Measurements from ENCODE around the gene HSPG2. TPM values are rescaled to one million over a fixed set of nuclear protein-coding genes. Genes with fewer than 3 reads are reported as not detected.
"Not testable (repeated sequence)": the region's sequence is repeated elsewhere in the genome, so short reads cannot be mapped to it uniquely, and the experiment has no call there.

Gene HSPG2
- total and polyA plus RNA-seq, 2 donors (not counting 1 experiment from before 2014, with no cell fraction given), result 2.0 to 4.5 TPM

GRCh38 chr1:21828075-21828474 lies 109.0 kb downstream of the HSPG2 start:
- H3K4me3 ChIP-seq (ENCODE audit: control extremely low read depth in 1 of 5, extremely low read depth in 1 of 5, insufficient read depth in 1 of 5, low read depth in 2 of 5, low read length in 4 of 5), result no peak overlapping the region
- ChIA-PET POLR2A (no interaction called here), CTCF (no interaction called here)
- ATAC-seq (ENCODE audit: low read depth) (no peak), DNase-seq (no peak)
- H3K9me3 ChIP-seq (ENCODE audit: control extremely low read depth in 1 of 3, control insufficient read depth in 2 of 3, insufficient read depth in 1 of 3, low read length in 2 of 3), result peaks cover 0 to 8% (median 0%) of the 10 kb centered on the region in 3 donors
- H4K20me1 ChIP-seq (ENCODE audit: control insufficient read depth, insufficient read depth, low read length, poor library complexity, severe bottlenecking), result no peaks in the 10 kb centered on the region
- H3K4me1 Mint-ChIP-seq, result peaks cover 3% of the 10 kb centered on the region
- intact Hi-C loops (cut with micrococcal nuclease), result no loop called here
- H3K4me2 ChIP-seq (replicated peaks; ENCODE audit: low read depth, low read length, poor library complexity, severe bottlenecking), result no peak overlapping the region
- no peaks in the 10 kb centered on the region for H3K36me3 ChIP-seq (replicated peaks in 1 of 2; ENCODE audit: control extremely low read depth in 1 of 2, control insufficient read depth in 1 of 2, extremely low read depth in 1 of 2, insufficient read depth in 2 of 2, low read length in 1 of 2)
- H3K79me2 ChIP-seq (ENCODE audit: control insufficient read depth, insufficient read depth, low read length), result no peaks in the 10 kb centered on the region
- H2AFZ ChIP-seq (ENCODE audit: insufficient read depth, low read depth, low read length, poor library complexity, severe bottlenecking), result no peak overlapping the region
- no peaks in the 10 kb centered on the region for H3K27me3 ChIP-seq (replicated peaks in 1 of 4; ENCODE audit: control extremely low read depth in 1 of 4, control insufficient read depth in 3 of 4, insufficient read depth in 4 of 4, low read length in 3 of 4)
- no peak overlapping the region for H3K27ac ChIP-seq (ENCODE audit: low read length in 2 of 2)
- H3K9ac ChIP-seq (ENCODE audit: low read length), result no peak overlapping the region
- no peaks in the 10 kb centered on the region for H3K4me1 ChIP-seq (ENCODE audit: control insufficient read depth in 2 of 2, insufficient read depth in 2 of 2, low read length in 2 of 2)
- peaks cover 3% of the 10 kb centered on the region for H3K9me3 Mint-ChIP-seq (ENCODE audit: insufficient read depth)
- WGBS (ENCODE audit: insufficient coverage), result over 99% methylated on average over 10 of the region's 13 CpGs
- no peaks in the 10 kb centered on the region for H3K27me3 Mint-ChIP-seq
- TF ChIP-seq EZH2 (IDR thresholded peaks at IDR 0.05; ENCODE audit: borderline replicate concordance, insufficient read depth, low read depth, low read length, poor library complexity, severe bottlenecking) (no peak), CTCF (IDR thresholded peaks at IDR 0.05) (no peak)
- no peak overlapping the region for H3K27ac Mint-ChIP-seq
- no peak overlapping the region for H3K4me3 Mint-ChIP-seq

GRCh38 chr1:21827141-21827679 lies 109.9 kb downstream of the HSPG2 start:
- Histone ChIP-seq H4K20me1 (ENCODE audit: control insufficient read depth, insufficient read depth, low read length, poor library complexity, severe bottlenecking) (no peaks in the 10 kb centered on the region), H3K4me2 (replicated peaks; ENCODE audit: low read depth, low read length, poor library complexity, severe bottlenecking) (no peak overlapping the region), H3K79me2 (ENCODE audit: control insufficient read depth, insufficient read depth, low read length) (no peaks in the 10 kb centered on the region), H3K9ac (ENCODE audit: low read length) (no peak overlapping the region), H3K27me3 (replicated peaks in 1 of 4; ENCODE audit: control extremely low read depth in 1 of 4, control insufficient read depth in 3 of 4, insufficient read depth in 4 of 4, low read length in 3 of 4) (no peaks in the 10 kb centered on the region), H3K27ac (ENCODE audit: low read length in 2 of 2) (no peak overlapping the region), H3K4me3 (ENCODE audit: control extremely low read depth in 1 of 5, extremely low read depth in 1 of 5, insufficient read depth in 1 of 5, low read depth in 2 of 5, low read length in 4 of 5) (no peak overlapping the region), H3K4me1 (ENCODE audit: control insufficient read depth in 2 of 2, insufficient read depth in 2 of 2, low read length in 2 of 2) (no peaks in the 10 kb centered on the region), H2AFZ (ENCODE audit: insufficient read depth, low read depth, low read length, poor library complexity, severe bottlenecking) (no peak overlapping the region), H3K36me3 (replicated peaks in 1 of 2; ENCODE audit: control extremely low read depth in 1 of 2, control insufficient read depth in 1 of 2, extremely low read depth in 1 of 2, insufficient read depth in 2 of 2, low read length in 1 of 2) (no peaks in the 10 kb centered on the region), H3K9me3 (ENCODE audit: control extremely low read depth in 1 of 3, control insufficient read depth in 2 of 3, insufficient read depth in 1 of 3, low read length in 2 of 3) (peaks cover 0 to 2% (median 0%) of the 10 kb centered on the region in 3 donors)
- ATAC-seq (ENCODE audit: low read depth) (no peak), DNase-seq (no peak)
- H3K4me3 Mint-ChIP-seq, result no peak overlapping the region
- no CpG with 5 or more reads among the region's 5 CpGs for WGBS (ENCODE audit: insufficient coverage)
- TF ChIP-seq EZH2 (IDR thresholded peaks at IDR 0.05; ENCODE audit: borderline replicate concordance, insufficient read depth, low read depth, low read length, poor library complexity, severe bottlenecking) (no peak), CTCF (IDR thresholded peaks at IDR 0.05) (no peak)
- POLR2A ChIA-PET, result no interaction called here
- intact Hi-C loops (cut with micrococcal nuclease), result no loop called here
- H3K4me1 Mint-ChIP-seq, result peaks cover 3% of the 10 kb centered on the region
- H3K27ac Mint-ChIP-seq, result no peak overlapping the region
- H3K27me3 Mint-ChIP-seq, result no peaks in the 10 kb centered on the region
- no peaks in the 10 kb centered on the region for H3K9me3 Mint-ChIP-seq (ENCODE audit: insufficient read depth)
- CTCF ChIA-PET, result no interaction called here

GRCh38 chr1:21826694-21827093 lies 110.4 kb downstream of the HSPG2 start:
- WGBS (ENCODE audit: insufficient coverage), result 96% methylated on average over 8 of the region's 10 CpGs
- H3K4me1 ChIP-seq (ENCODE audit: control insufficient read depth in 2 of 2, insufficient read depth in 2 of 2, low read length in 2 of 2); H3K4me3 Mint-ChIP-seq; intact Hi-C loops (cut with micrococcal nuclease); H3K27me3 Mint-ChIP-seq; POLR2A ChIA-PET; H3K4me1 Mint-ChIP-seq; H3K36me3 ChIP-seq (replicated peaks in 1 of 2; ENCODE audit: control extremely low read depth in 1 of 2, control insufficient read depth in 1 of 2, extremely low read depth in 1 of 2, insufficient read depth in 2 of 2, low read length in 1 of 2); DNase-seq; H2AFZ ChIP-seq (ENCODE audit: insufficient read depth, low read depth, low read length, poor library complexity, severe bottlenecking); CTCF ChIA-PET; H3K9ac ChIP-seq (ENCODE audit: low read length); H4K20me1 ChIP-seq (ENCODE audit: control insufficient read depth, insufficient read depth, low read length, poor library complexity, severe bottlenecking); H3K27ac Mint-ChIP-seq; ATAC-seq (ENCODE audit: low read depth); H3K27ac ChIP-seq (ENCODE audit: low read length in 2 of 2); H3K9me3 ChIP-seq (ENCODE audit: control extremely low read depth in 1 of 3, control insufficient read depth in 2 of 3, insufficient read depth in 1 of 3, low read length in 2 of 3); H3K9me3 Mint-ChIP-seq (ENCODE audit: insufficient read depth); H3K4me3 ChIP-seq (ENCODE audit: control extremely low read depth in 1 of 5, extremely low read depth in 1 of 5, insufficient read depth in 1 of 5, low read depth in 2 of 5, low read length in 4 of 5); H3K4me2 ChIP-seq (replicated peaks; ENCODE audit: low read depth, low read length, poor library complexity, severe bottlenecking); H3K79me2 ChIP-seq (ENCODE audit: control insufficient read depth, insufficient read depth, low read length); H3K27me3 ChIP-seq (replicated peaks in 1 of 4; ENCODE audit: control extremely low read depth in 1 of 4, control insufficient read depth in 3 of 4, insufficient read depth in 4 of 4, low read length in 3 of 4): not testable (repeated sequence)

All from B cell (primary cell).